HepG2 (cell line): Measurements from ENCODE around the gene RAB36. TPM values are rescaled to one million over a fixed set of nuclear protein-coding genes. Genes with fewer than 3 reads are reported as not detected.

ENCODE experiments used
- HIC2 ChIP-seq: sonication (generic); formaldehyde crosslinking; IDR thresholded peaks from 2 replicates; pipeline ENCODE4 v1.9.0; 2022; ENCODE audit warnings: low read depth, missing genetic modification reagents
- HNF4A ChIP-seq: sonication (generic); formaldehyde crosslinking; IDR thresholded peaks from 2 replicates; pipeline ENCODE4 v1.4.0; 2020; ENCODE audit warnings: missing genetic modification reagents
- ZMAT5 ChIP-seq: sonication (generic); formaldehyde crosslinking; IDR thresholded peaks from 2 replicates; pipeline ENCODE4 v1.5.0; 2020; ENCODE audit warnings: mild to moderate bottlenecking, low read depth, missing genetic modification reagents, borderline replicate concordance
- ZNF609 ChIP-seq: sonication (generic); formaldehyde crosslinking; IDR thresholded peaks from 2 replicates; pipeline ENCODE4 v1.4.0; 2020; ENCODE audit warnings: mild to moderate bottlenecking, missing genetic modification reagents, borderline replicate concordance
- polyA plus RNA-seq, 8 experiments: library from polyadenylated mRNA; depleted of rRNA in 3 of 8; stranded (reverse) in 7 of 8; unstranded in 1 of 8; fragments of >200 nt; fragmentation: Illumina TruSeq in 4 of 8; extraction: Trizol in 4 of 8; gene quantifications; 2 replicates each; pipeline versions ENCODE4 v1.2.1 to v1.2.3, GENCODE V29; 2011 to 2016; ENCODE audit warnings: low read depth in 4 of 8, missing spikeins in 1 of 8, mixed read lengths in 1 of 8; ENCODE audit not compliant: insufficient read depth in 1 of 8
- total RNA-seq, 5 experiments: library from RNA; depleted of rRNA; stranded (reverse); fragments of >200 nt; fragmentation: Illumina TruSeq; extraction: Trizol; gene quantifications; 2 replicates each; pipeline ENCODE4 v1.2.3, GENCODE V29; 2016; ENCODE audit warnings: low read depth in 1 of 5
- TF ChIP-seq, protein P1 (sequence below): sonication (generic); formaldehyde crosslinking; IDR thresholded peaks from 2 replicates; pipeline ENCODE4 v1.4.0; 2020; ENCODE audit warnings: missing genetic modification reagents
- TF ChIP-seq, protein P2 (sequence below): sonication (generic); formaldehyde crosslinking; IDR thresholded peaks from 2 replicates; pipeline ENCODE4 v1.8.0; 2022; ENCODE audit warnings: missing genetic modification reagents, low read depth, mild to moderate bottlenecking, borderline replicate concordance

The RAB36 gene
- total and polyA plus RNA-seq, 2 of the 13 experiments (the other 11 are each of a cell fraction or from before 2014, with no cell fraction given): 0.24 to 0.86 TPM

DNA sequence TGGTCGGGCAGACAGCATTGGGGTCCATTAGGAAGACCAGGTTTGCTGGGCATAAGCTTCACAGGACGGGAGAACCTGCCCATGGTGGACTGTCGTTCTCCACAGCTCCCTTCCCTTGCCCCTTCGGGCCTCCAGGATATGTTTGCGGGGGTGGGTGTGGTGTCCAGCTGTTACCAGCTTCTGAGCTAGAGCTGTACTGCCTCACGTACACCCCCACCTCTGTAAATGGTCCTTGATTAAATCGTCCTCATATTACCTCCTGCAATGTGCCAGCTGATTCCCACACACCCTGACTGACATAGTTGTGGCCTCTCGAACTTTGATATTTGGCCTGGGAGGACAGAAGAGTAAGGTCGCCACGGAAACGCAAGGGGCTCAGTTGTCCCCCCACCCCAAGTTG is 18.8 kb downstream of the RAB36 start (continued):
- TF ChIP-seq HIC2 (CRISPR knock-in tag): 0 out of 2 replicates have a peak, but pooled peaks have one; percentile 3
- peak; percentile 57 for TF ChIP-seq HNF4A
- TF ChIP-seq, protein P1, sequence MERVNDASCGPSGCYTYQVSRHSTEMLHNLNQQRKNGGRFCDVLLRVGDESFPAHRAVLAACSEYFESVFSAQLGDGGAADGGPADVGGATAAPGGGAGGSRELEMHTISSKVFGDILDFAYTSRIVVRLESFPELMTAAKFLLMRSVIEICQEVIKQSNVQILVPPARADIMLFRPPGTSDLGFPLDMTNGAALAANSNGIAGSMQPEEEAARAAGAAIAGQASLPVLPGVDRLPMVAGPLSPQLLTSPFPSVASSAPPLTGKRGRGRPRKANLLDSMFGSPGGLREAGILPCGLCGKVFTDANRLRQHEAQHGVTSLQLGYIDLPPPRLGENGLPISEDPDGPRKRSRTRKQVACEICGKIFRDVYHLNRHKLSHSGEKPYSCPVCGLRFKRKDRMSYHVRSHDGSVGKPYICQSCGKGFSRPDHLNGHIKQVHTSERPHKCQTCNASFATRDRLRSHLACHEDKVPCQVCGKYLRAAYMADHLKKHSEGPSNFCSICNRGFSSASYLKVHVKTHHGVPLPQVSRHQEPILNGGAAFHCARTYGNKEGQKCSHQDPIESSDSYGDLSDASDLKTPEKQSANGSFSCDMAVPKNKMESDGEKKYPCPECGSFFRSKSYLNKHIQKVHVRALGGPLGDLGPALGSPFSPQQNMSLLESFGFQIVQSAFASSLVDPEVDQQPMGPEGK: peak; percentile 35; the same call in 1 of the 2 replicates
- TF ChIP-seq ZNF609 (CRISPR knock-in tag): no peak
- TF ChIP-seq, protein P2, sequence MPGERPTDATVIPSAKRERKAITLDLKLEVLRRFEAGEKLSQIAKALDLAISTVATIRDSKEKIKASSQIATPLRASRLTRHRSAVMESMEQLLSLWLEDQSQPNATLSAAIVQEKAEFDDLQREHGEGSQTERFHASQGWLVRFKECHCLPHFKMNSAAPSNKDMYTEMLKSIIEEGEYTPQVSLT (CRISPR knock-in tag): no peak
- TF ChIP-seq ZMAT5 (CRISPR knock-in tag): no peak
